GM19463 (cell line): Measurements from ENCODE around the gene TEDC1.

Experiments used
- ATAC-seq: cut with Tn5 transposase; IDR thresholded peaks from one replicate; pipeline ENCODE4 v1.9.1; 2021; ENCODE audit warnings: mild to moderate bottlenecking, moderate library complexity; ENCODE audit not compliant: unreplicated experiment

The TEDC1 gene

DNA sequence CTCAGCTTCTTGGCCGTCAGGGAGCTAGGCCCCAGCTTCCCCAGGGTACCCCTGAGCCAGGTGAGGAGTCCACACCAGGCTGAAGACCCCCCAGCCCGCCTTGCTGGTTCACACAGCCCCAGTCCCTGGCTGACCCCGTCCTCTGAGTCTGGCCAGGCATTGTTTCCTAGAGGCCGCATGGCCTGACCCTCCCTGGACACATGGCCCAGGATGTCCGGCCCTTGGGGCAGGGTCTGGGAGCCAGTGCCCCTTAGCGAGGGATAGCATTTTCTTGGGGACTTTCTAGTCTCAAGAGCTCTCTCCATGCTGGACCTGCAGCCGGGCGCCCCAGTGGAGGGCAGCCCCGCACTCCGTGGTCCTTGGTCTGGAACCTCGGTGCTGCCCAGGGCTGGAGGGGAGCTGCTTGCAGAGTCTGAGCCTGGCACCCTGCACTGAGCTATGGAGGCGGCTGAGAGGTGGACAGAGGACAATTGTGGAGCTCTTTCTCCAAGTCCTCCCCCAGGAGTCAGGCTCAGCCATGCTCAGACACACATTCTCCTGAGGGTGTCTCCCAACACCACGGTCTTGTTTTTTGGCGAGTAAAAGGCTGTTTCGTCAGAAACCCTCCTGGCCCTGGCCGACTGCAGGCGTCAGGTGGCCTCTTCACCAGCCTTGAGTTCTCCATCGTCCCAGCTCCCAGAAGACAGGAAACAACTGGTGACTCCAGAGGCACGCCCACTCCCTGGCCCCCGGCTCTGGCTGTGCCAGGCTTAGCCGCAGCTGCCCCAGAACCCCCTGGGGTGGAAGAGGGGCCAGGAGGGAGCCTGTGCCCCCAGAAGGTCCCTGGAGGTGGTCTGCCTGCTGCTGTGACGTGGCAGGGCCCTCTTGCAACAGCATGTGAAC, 34.1 kb upstream of the TEDC1 start:
- ATAC-seq, result no peak

DNA sequence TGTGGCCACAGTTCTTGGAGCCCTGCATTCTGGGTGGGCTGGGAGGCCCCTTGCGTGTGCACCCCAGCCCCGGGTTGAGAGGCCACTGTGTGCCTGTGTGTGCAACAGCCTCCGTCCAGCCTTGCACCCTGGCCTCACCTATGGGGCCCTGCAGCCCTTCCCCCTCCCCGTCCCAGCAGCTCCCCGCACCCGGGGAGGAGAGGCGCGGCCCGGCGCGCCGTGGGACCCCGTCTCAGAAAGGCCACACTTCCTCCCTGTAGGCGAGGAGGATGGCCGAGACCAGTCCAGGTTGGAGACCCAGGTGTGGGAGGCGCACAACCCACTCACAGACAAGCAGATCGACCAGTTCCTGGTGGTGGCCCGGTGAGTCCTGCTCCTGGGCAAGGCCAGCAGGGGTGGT, 33.0 kb upstream of the TEDC1 start:
- no peak for ATAC-seq

- ATAC-seq, result no peak
These were observed 32.5 kb upstream of the TEDC1 start for GRCh38 chr14:105458571-105458970.

GRCh38 chr14:105460116-105460515, 30.9 kb upstream of the TEDC1 start:
- ATAC-seq, result no peak

DNA sequence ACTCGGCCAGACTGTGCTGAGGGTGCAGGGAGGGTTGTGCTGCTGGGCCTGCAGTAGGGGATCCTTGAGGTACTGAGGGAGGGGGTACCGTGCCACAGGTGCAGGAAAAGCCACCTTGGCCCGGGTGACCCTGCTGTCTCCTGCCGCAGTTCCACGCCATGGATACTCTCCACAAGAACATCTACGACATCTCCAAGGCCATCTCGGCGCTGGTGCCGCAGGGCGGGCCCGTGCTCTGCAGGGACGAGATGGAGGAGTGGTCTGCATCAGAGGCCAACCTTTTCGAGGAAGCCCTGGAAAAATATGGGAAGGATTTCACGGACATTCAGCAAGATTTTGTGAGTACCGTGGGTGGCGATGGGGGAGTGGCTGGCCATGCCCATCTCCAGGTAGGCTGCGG, 30.4 kb upstream of the TEDC1 start:
- no peak for ATAC-seq

GRCh38 chr14:105461903-105462302, 29.1 kb upstream of the TEDC1 start:
- no peak for ATAC-seq

- ATAC-seq, result no peak
These were observed 26.5 kb upstream of the TEDC1 start for GRCh38 chr14:105464501-105464900.

DNA sequence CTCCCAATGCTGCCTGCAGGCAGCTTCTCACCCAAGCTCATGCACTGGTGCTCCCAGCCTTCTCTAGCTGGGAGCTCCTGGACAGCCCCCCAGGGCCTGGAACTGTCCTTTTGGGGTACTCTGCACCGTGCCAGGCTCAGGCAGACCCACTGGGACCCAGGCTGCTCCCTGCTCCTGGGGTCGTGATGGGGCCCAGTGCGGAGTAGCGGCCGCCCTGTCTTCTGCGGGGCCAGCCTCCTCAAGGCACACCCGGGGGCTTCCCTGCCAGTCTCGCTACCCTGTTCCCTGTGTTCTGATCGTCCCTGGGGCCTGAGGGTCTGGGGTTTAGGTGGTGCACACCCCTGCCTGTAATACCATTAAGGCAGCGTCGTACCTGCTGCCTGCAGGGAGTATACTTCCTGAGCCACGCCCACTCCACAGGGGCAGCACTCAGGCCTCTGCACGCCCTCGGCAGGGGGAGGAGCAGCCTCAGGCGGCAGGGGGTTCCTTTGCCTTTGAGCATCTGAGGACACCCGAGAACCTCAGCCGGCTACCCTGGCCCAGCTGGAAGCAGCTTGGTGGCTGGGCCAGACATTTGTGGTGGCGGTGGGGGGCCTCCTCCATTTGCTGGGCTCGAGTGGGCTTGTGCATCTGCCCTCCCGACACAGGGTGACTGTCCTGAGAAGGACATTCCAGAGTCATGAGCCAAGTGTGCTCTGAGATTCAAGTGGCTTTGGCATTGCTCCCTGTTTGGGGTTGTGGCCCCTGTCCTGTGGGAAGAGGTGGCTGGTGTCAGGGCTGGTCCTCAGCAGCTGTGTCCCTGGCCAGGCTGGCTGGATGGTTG, 25.6 kb upstream of the TEDC1 start:
- ATAC-seq, result no peak

DNA sequence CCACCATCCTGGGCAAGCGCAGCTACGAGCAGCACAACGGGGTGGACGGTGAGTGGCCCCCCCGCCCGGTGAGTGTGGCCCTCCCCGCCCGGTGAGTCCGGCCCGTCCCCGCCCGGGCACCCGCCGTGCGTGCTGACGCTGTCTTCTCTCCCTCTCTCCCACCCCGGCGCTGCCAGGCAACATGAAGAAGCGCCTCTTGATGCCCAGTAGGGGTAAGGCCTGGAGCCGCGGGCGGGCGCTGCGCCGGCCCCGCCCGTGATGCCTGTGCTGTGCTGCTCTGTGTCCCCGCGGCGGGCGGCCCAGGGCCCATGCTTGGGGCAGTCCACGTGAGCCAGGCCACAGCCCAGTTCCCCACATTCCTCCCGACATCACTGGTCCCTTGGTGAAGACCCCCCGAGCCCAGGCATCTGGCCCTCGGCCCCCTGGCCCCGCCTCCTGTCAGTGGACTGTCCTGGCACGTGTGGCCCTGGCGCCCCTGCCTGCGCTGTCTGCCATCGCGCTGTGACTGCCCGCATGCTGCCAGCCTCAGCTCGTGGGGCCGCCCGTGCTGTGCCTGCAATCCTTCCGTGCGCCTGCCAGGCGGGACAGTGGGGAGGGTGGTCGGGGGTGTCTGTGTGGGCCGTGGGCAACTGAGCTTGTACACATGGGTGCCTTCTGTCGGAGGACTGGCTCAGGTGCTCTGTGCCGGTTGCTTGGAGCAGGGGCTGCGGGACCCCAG, 24.4 kb upstream of the TEDC1 start:
- no peak for ATAC-seq

- no peak for ATAC-seq
These were observed 23.7 kb upstream of the TEDC1 start for GRCh38 chr14:105467249-105467941.

DNA sequence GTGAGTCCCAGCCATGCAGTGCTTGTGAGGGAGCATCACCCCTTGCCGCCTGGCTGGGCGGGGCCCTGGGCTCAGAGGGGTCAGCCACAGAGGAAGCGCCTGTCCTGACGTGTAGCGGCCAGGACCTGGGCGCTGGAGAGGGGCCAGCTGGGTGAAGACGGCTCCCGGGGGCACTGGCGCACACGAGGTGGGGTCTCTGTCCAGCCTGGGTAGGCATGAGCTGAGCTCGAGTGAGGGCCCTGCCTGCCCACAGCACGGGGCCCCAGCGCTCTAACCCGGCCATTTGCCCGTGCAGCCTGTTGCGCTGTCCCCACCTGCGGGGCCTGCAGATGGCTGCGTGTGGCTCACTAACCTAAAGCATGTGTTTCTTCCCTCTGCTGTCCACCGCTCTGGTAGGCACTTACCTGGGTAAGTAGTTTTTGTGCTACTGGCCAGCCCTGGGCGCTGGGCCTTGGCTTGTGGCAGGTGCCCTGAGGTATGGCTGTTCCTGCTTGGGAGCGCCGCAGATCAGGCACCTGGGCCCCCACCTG, 23.0 kb upstream of the TEDC1 start:
- no peak for ATAC-seq

DNA sequence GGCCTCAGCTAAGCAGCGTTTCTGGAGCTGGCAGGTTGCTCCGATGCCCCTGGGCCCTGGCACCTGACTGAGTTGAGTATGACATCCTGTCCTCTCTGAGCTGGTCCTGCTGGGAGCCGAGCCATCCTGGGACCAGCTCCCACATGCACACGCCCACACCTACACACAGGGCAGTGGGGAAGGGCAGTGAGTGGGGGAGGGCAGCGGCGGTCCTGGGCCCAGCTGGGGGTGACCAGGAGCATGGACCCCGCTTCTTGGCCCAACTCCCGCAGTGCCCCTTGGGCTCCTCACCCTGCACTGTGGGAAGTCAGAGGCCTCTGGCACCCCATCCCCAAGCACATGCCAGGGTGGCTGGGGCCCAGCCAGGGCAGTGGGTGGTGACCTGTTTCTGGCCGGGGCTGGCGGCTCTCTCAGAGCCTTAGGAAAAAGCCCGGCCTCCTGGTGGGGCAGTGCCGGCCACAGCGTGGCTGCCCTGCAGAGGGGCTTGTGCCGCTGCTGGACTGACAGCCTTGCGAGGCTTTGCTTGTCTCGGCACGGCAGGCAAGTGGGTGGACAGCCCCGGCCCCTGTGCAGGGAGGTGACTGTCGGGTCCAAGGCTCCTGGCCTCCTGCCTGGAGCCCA, 22.3 kb upstream of the TEDC1 start:
- no peak for ATAC-seq

- ATAC-seq, result no peak
These were observed 21.3 kb upstream of the TEDC1 start for GRCh38 chr14:105469456-105470349.

DNA sequence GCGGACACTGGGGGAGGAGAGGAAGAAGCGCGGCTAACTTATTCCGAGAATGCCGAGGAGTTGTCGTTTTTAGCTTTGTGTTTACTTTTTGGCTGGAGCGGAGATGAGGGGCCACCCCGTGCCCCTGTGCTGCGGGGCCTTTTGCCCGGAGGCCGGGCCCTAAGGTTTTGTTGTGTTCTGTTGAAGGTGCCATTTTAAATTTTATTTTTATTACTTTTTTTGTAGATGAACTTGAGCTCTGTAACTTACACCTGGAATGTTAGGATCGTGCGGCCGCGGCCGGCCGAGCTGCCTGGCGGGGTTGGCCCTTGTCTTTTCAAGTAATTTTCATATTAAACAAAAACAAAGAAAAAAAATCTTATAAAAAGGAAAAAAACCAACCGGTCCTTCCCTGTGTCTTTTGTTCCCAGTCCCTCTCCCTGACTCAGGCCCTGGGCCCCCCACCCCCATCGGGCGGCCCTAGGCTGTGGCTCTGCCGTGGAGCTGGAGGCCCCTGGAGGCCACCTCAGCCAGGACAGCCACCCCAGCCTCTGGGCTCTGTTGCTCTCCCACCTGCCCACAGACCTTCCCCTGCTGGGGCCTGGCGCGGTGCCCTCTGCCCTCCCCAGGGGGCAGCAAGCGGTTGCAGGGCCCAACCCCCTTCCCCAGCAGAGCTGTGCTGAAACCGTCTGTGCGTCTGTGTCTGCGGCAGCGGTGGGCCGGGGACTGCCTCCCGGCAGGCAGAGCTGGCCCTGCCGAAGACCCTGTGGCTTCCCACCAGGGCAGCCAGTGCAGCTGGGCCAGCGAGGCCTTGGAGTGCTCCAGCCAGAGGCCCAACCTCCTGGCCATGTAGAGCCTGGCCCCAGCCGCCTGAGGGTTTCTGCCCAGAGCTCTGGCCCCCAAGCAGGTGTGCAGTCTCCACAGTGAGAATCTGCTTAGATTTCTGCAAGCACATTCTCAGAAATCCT, 20.4 kb upstream of the TEDC1 start:
- ATAC-seq, result no peak

GRCh38 chr14:105471297-105471821, 19.7 kb upstream of the TEDC1 start:
- no peak for ATAC-seq

DNA sequence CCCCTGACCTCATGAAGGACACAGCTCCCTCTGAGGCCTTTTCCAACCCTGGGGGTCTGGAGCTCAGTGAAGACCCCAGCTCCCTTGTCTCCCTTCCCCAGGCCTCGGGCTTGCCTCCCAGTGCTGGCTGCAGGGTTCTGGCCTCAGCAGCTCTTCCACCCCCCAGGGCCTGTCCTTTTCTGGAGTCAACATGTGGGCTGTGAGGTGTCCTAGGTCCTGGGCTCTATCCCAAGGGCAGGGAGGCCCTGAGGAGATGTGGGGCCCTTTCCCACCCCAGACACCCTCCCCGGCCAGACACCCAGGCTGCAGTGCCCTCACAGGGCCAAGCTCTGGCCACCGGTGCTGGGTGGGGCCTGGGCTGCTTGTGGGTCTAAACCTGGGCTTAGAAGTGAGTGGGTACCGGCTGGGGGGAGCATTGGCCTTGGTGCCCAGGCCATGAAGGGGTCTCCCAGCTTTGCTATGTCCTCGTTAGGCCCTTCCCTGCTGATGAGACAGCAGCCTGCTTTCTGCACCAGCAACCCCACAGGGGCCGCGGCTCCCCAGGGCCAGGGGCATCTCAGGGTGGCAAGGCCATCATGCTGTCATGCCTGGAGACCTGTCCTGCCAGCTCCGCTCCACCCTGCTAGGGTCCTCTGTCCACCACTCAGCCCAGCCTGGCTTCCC, 19.1 kb upstream of the TEDC1 start:
- no peak for ATAC-seq

DNA sequence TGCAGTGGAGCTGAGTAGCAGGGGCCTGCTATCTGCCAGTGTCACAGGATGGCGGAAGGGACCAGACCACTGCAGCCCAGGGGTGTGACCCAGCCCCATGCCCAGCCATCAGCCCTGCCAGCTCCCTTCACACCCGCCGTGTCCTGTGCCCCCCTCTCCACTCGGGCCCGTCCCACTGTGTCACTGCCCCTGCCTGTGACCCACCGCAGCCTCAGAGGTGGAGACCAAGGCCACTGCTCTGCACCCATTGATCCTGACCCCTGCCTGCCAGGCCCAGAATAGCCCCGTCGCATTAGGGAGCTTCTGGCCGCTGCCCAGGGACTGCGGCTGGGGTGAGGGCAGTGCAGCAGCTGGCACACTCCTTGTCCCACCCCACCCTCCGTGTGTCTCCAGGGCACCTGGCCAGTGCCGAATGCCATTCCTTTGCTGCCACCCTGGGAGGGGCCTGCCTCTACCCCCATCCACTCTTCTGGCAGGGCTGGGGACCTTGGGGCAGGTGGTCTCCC, 18.5 kb upstream of the TEDC1 start:
- ATAC-seq, result no peak
